MM.1S (cell line): ENCODE data around the gene TARP.

Experiments used
- CTCF ChIP-seq: fragments of 300-600 bp; sonication (generic); IDR thresholded peaks from 2 replicates; pipeline ENCODE4 v1.5.1; 2016; ENCODE audit warnings: antibody characterized with exemption, low read length, mixed read lengths
- EZH2 ChIP-seq: fragments of 300-600 bp; sonication (generic); optimal IDR thresholded peaks from 2 replicates; pipeline ENCODE3; 2017; ENCODE audit warnings: low read depth, mild to moderate bottlenecking, antibody characterized with exemption, low read length, mixed read lengths

- TF ChIP-seq CTCF (no peak), EZH2 (no peak)
Measured at GRCh38 chr7:38276096-38276877, 2.9 kb upstream of the TARP start.
